HCT116 (cell line): ENCODE results near the gene IGSF9.

ENCODE experiments used
- FOSL1 ChIP-seq: IDR thresholded peaks from 2 replicates; pipeline ENCODE4 v1.6.1; 2012; ENCODE audit warnings: low read depth
- POLR2A ChIP-seq: IDR thresholded peaks from 2 replicates; pipeline ENCODE4 v1.7.0; 2011; ENCODE audit warnings: borderline replicate concordance; ENCODE audit not compliant: insufficient read depth, insufficient read length; ENCODE audit errors: extremely low read depth
- TF ChIP-seq, protein P1 (sequence below): IDR thresholded peaks from 2 replicates; pipeline ENCODE4 v1.6.1; 2012
- TF ChIP-seq, protein P2 (sequence below), 3 experiments: fragments of 200-600 bp in 1 of 3; sonication (generic) in 1 of 3; IDR thresholded peaks in 2 of 3; conservative IDR thresholded peaks in 1 of 3; 2 replicates each; pipeline ENCODE4 v1.5.1; 2012 to 2017; ENCODE audit warnings: low read depth in 2 of 3, low read length in 2 of 3, antibody characterized with exemption in 1 of 3, borderline replicate concordance in 1 of 3, control low read depth in 1 of 3, mild to moderate bottlenecking in 1 of 3, mixed read lengths in 1 of 3, mixed run types in 1 of 3, moderate library complexity in 1 of 3; ENCODE audit not compliant: insufficient read depth in 1 of 3

DNA sequence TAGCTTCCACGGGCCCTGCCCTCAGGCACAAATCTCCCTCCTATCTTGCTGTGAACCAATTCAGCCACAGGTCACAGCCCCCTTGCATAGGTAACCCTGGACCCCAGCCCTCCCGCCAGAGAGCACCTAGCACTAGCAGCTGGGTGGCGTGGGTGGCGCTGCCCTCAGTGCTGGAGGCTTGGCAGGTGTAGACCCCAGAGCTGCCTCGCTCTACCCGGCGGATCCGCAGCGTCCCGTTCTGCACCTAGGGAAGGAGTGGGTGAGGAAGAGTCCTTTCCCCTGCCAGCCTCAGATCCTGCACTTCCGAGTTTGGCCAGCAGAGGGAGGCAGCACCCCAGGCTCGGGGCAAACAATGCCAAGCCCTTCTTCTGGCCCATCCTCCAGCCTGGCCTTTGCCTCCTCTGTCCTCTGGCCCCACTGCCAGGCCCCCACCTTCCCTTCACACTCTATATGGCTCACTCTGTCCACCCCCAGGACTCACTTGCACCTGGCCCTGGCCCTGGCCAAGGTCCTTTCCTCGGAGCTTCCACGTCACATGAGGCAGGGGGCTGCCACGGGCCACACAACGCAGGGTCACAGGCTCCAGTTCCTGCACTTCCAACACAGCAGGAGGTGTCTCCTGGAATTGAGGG is 9.0 kb downstream of the IGSF9 start:
- TF ChIP-seq, protein P1, sequence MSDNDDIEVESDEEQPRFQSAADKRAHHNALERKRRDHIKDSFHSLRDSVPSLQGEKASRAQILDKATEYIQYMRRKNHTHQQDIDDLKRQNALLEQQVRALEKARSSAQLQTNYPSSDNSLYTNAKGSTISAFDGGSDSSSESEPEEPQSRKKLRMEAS, result no peak
- TF ChIP-seq, protein P2, sequence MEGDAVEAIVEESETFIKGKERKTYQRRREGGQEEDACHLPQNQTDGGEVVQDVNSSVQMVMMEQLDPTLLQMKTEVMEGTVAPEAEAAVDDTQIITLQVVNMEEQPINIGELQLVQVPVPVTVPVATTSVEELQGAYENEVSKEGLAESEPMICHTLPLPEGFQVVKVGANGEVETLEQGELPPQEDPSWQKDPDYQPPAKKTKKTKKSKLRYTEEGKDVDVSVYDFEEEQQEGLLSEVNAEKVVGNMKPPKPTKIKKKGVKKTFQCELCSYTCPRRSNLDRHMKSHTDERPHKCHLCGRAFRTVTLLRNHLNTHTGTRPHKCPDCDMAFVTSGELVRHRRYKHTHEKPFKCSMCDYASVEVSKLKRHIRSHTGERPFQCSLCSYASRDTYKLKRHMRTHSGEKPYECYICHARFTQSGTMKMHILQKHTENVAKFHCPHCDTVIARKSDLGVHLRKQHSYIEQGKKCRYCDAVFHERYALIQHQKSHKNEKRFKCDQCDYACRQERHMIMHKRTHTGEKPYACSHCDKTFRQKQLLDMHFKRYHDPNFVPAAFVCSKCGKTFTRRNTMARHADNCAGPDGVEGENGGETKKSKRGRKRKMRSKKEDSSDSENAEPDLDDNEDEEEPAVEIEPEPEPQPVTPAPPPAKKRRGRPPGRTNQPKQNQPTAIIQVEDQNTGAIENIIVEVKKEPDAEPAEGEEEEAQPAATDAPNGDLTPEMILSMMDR (IDR thresholded peaks at IDR 0.05 in 2 of 3, conservative IDR thresholded peaks at IDR 0.05 in 1 of 3; ENCODE audit: borderline replicate concordance in 1 of 3, insufficient read depth in 1 of 3, low read depth in 2 of 3, low read length in 2 of 3), result peak; percentile 84 to 96 (median 95)
- no peak for TF ChIP-seq FOSL1
- TF ChIP-seq POLR2A, result no peak
